Measurements from ENCODE around the gene ERBIN.

- TF ChIP-seq FOXP1 (CRISPR knock-in tag; IDR thresholded peaks at IDR 0.05; ENCODE audit: borderline replicate concordance) (no peak), MLX (CRISPR knock-in tag; IDR thresholded peaks at IDR 0.05) (no peak), JUN (CRISPR knock-in tag; IDR thresholded peaks at IDR 0.05) (no peak), ETV6 (CRISPR knock-in tag; IDR thresholded peaks at IDR 0.05) (no peak), E2F4 (CRISPR knock-in tag; IDR thresholded peaks at IDR 0.05; ENCODE audit: borderline replicate concordance, low read depth) (no peak)
- TF ChIP-seq, protein P1, sequence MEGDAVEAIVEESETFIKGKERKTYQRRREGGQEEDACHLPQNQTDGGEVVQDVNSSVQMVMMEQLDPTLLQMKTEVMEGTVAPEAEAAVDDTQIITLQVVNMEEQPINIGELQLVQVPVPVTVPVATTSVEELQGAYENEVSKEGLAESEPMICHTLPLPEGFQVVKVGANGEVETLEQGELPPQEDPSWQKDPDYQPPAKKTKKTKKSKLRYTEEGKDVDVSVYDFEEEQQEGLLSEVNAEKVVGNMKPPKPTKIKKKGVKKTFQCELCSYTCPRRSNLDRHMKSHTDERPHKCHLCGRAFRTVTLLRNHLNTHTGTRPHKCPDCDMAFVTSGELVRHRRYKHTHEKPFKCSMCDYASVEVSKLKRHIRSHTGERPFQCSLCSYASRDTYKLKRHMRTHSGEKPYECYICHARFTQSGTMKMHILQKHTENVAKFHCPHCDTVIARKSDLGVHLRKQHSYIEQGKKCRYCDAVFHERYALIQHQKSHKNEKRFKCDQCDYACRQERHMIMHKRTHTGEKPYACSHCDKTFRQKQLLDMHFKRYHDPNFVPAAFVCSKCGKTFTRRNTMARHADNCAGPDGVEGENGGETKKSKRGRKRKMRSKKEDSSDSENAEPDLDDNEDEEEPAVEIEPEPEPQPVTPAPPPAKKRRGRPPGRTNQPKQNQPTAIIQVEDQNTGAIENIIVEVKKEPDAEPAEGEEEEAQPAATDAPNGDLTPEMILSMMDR (IDR thresholded peaks at IDR 0.05): no peak
- TF ChIP-seq, protein P2, sequence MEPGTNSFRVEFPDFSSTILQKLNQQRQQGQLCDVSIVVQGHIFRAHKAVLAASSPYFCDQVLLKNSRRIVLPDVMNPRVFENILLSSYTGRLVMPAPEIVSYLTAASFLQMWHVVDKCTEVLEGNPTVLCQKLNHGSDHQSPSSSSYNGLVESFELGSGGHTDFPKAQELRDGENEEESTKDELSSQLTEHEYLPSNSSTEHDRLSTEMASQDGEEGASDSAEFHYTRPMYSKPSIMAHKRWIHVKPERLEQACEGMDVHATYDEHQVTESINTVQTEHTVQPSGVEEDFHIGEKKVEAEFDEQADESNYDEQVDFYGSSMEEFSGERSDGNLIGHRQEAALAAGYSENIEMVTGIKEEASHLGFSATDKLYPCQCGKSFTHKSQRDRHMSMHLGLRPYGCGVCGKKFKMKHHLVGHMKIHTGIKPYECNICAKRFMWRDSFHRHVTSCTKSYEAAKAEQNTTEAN (CRISPR knock-in tag; IDR thresholded peaks at IDR 0.05): no peak
- TF ChIP-seq, protein P3, sequence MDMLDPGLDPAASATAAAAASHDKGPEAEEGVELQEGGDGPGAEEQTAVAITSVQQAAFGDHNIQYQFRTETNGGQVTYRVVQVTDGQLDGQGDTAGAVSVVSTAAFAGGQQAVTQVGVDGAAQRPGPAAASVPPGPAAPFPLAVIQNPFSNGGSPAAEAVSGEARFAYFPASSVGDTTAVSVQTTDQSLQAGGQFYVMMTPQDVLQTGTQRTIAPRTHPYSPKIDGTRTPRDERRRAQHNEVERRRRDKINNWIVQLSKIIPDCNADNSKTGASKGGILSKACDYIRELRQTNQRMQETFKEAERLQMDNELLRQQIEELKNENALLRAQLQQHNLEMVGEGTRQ (CRISPR knock-in tag; IDR thresholded peaks at IDR 0.05): no peak
Observed at GRCh38 chr5:66118304-66118703, 191.9 kb downstream of the ERBIN start.

Data from WTC11 (cell line).